Right lobe of liver (tissue), 6 donors: Measurements from ENCODE around the gene MBD6. TPM values are rescaled to one million over a fixed set of nuclear protein-coding genes. Genes with fewer than 3 reads are reported as not detected.
A peak's percentile ranks its signal among the peaks of the same experiment; 100 is the strongest.
"Not testable (repeated sequence)": the region's sequence is repeated elsewhere in the genome, so short reads cannot be mapped to it uniquely, and the experiment has no call there.

Experiments
- ATAC-seq, 4 donors: fragments of 200-7000 bp; cut with Tn5 transposase; one replicate each; pipeline ENCODE4 v1.9.1; 2020; ENCODE audit warnings: mild to moderate bottlenecking in 4 of 4, moderate library complexity in 4 of 4
- DNase-seq, 3 donors: peaks; one replicate each; pipeline ENCODE4 v3.0.0-alpha.2; 2020
- H3K27ac ChIP-seq, 3 donors: fragments of 200-600 bp; one replicate each; pipeline ENCODE4 v1.8.0; 2022
- H3K27me3 ChIP-seq, 2 donors: fragments of 200-600 bp; one replicate each; pipeline ENCODE4 v1.8.0; 2022
- H3K36me3 ChIP-seq, 4 donors: fragments of 200-600 bp; sonication (generic) in 1 of 4; one replicate each; pipeline versions ENCODE4 v1.5.1 to v1.8.0; 2017 to 2022; ENCODE audit warnings: control low read depth in 1 of 4
- H3K4me1 ChIP-seq, 4 donors: fragments of 200-600 bp; sonication (generic) in 1 of 4; one replicate each; pipeline versions ENCODE4 v1.5.1 to v1.8.0; 2017 to 2022; ENCODE audit warnings: control low read depth in 1 of 4
- H3K4me3 ChIP-seq, 3 donors: fragments of 200-600 bp; one replicate each; pipeline ENCODE4 v1.8.0; 2022
- H3K9me3 ChIP-seq, 4 donors: fragments of 200-600 bp; sonication (generic) in 1 of 4; one replicate each; pipeline versions ENCODE4 v1.5.1 to v1.8.0; 2017 to 2022; ENCODE audit warnings: control low read depth in 1 of 4
- CTCF ChIP-seq, 4 donors: fragments of 200-600 bp in 3 of 4; fragments of 450-650 bp in 1 of 4; IDR thresholded peaks; one replicate each; pipeline versions ENCODE4 v1.5.1 to v1.8.0; 2016 to 2022; ENCODE audit warnings: antibody characterized with exemption in 4 of 4, mild to moderate bottlenecking in 2 of 4
- POLR2A ChIP-seq: fragments of 450-650 bp; IDR thresholded peaks from one replicate; pipeline ENCODE4 v1.6.1; 2017; ENCODE audit warnings: antibody characterized with exemption, mild to moderate bottlenecking
- WGBS: methylation state at CpG from one replicate; pipeline ENCODE4 v1.1.6; 2018; ENCODE audit warnings: low coverage, low lambda C conversion rate; ENCODE audit not compliant: insufficient coverage; ENCODE audit errors: missing lambda C conversion rate; 5-methylcytosine and 5-hydroxymethylcytosine counted together
- intact Hi-C, 2 donors: fragments of 100-400 bp; cut with DNase I; formaldehyde crosslinking; loops; one replicate each; pipeline versions ENCODE4 v1.11.2 to v1.14.1; 2022
- total RNA-seq, 6 experiments: library from RNA; depleted of rRNA in 2 of 6; stranded (reverse); fragments of >200 nt in 2 of 6; fragmentation: NEBNext Ultra II Directional in 3 of 6; extraction: Animal tissue kit (Norgen Biotek cat#: 25700) in 3 of 6; gene quantifications; one replicate each; pipeline versions ENCODE4 v1.1.0 to v1.2.4, GENCODE V29; 2016 to 2023
- donor health status: DM: no; HTN: yes; CAD: no.
- donor health status: DM: no; HTN: no; CAD: no.
- donor health status: DM: no; HTN: no; CAD: no.
- donor health status: DM: no; HTN: yes; CAD: no.
- donor health status: DM: no; HTN: yes; CAD: no.

Gene MBD6
- total RNA-seq, 6 experiments from 2014 or later = 7.4 to 61.1 (median 39.3) TPM

GRCh38 chr12:57564178-57564740 is 41.6 kb downstream of the MBD6 start:
- Histone ChIP-seq H3K27ac (no peak overlapping the region), H3K9me3 (no peaks in the 10 kb centered on the region), H3K36me3 (no peaks in the 10 kb centered on the region), H3K27me3 (no peaks in the 10 kb centered on the region), H3K4me3 (no peak overlapping the region), H3K4me1 (no peaks in the 10 kb centered on the region)
- DNase-seq = no peak
- no peak for TF ChIP-seq CTCF (IDR thresholded peaks at IDR 0.05)
- TF ChIP-seq POLR2A = no peak
- WGBS = 64% methylated on average over 7 of the region's 7 CpGs
- intact Hi-C loops = no loop called here
- no peak for ATAC-seq

DNA sequence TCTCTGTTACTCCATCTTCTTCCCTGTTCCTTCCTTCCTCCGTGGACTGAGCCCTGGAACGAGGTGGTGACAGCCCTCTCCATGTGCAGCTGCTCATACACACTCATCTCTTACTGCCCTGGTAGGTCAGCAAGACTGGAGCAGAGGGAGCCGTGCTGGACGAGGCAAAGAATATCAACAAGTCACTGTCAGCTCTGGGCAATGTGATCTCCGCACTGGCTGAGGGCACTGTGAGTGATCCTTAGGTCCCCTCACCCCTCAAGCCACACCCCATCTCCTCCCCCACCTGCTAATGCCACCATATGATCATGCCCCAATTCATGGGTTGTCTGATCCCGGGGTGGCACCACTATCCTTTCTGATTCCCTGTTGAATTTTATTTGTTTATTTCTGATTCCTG is 46.2 kb downstream of the MBD6 start:
- WGBS = 77% methylated on average over 1 of the region's 6 CpGs
- ATAC-seq = no peak
- no peaks in the 10 kb centered on the region for H3K4me1 ChIP-seq
- no peaks in the 10 kb centered on the region for H3K27me3 ChIP-seq
- no peak overlapping the region for H3K27ac ChIP-seq
- TF ChIP-seq POLR2A = no peak
- no peak for TF ChIP-seq CTCF (IDR thresholded peaks at IDR 0.05)
- H3K9me3 ChIP-seq = no peaks in the 10 kb centered on the region
- no peaks in the 10 kb centered on the region for H3K36me3 ChIP-seq
- H3K4me3 ChIP-seq = no peak overlapping the region
- intact Hi-C loops = no loop called here
- no peak for DNase-seq

- ATAC-seq = no peak
- WGBS = 74% methylated on average over 18 of the region's 18 CpGs
- Histone ChIP-seq H3K4me3 (no peak overlapping the region), H3K4me1 (no peaks in the 10 kb centered on the region), H3K27me3 (no peaks in the 10 kb centered on the region), H3K36me3 (no peaks in the 10 kb centered on the region), H3K27ac (no peak overlapping the region), H3K9me3 (no peaks in the 10 kb centered on the region)
- TF ChIP-seq POLR2A = no peak
- no peak for TF ChIP-seq CTCF (IDR thresholded peaks at IDR 0.05)
- intact Hi-C loops = no loop called here
- no peak for DNase-seq
These were observed 47.2 kb downstream of the MBD6 start for GRCh38 chr12:57569858-57570257.

DNA sequence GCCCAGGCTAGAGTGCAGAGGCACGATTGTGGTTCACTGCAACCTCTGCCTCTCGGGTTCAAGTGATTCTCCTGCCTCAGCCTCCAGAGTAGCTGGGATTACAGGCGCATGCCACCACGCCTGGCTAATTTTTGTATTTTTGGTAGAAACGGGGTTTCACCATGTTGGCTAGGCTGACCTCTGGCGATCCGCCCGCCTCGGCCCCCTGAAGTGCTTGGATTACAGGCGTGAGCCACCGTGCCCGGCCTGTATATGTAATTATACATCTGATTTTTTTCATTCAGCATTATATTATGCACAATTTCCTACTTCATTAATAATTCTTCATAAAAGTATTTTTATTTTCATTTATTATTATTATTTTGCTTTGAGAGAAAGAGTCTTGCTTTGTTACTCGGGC is 47.8 kb downstream of the MBD6 start:
- H3K27me3 ChIP-seq, H3K9me3 ChIP-seq, ATAC-seq, intact Hi-C loops, DNase-seq, H3K4me1 ChIP-seq, H3K27ac ChIP-seq, H3K4me3 ChIP-seq, H3K36me3 ChIP-seq: not testable (repeated sequence)
- 66% methylated on average over 12 of the region's 13 CpGs for WGBS

DNA sequence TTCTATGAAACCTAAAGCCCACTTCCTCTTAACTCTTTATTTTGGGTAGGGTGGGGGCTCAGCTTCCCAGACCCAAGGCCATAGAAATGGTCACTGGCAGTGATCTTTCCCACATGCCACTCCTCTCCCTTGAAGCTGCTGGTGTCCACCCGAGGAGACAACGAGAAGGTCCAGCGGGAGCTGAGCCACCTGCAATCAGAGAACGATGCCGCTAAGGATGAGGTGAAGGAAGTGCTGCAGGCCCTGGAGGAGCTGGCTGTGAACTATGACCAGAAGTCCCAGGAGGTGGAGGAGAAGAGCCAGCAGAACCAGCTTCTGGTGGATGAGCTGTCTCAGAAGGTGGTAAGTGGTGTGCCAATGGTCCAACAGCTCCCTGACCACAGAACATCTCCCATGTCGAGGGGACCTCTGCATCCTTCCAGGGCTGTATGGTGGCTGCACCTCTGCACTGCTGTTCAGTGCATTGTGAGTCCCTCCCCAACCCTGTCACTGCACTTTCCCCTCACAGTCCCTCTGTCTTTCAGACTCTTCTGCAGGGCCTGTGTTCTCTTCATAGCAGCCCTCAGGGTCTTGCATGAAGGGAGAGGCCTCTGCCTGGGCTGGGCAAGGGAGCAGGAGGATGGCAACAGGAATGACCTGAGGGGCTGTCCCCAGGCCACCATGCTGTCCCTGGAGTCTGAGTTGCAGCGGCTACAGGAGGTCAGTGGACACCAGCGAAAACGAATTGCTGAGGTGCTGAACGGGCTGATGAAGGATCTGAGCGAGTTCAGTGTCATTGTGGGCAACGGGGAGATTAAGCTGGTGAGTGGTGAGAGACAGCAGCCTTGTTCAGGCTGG is 49.5 kb downstream of the MBD6 start:
- intact Hi-C loops = no loop called here
- Histone ChIP-seq H3K4me3 (no peak overlapping the region), H3K4me1 (no peaks in the 10 kb centered on the region), H3K27me3 (no peaks in the 10 kb centered on the region), H3K9me3 (no peaks in the 10 kb centered on the region), H3K27ac (no peak overlapping the region), H3K36me3 (no peaks in the 10 kb centered on the region)
- no peak for TF ChIP-seq CTCF (IDR thresholded peaks at IDR 0.05)
- TF ChIP-seq POLR2A = no peak
- no peak for DNase-seq
- WGBS = 83% methylated on average over 10 of the region's 12 CpGs
- peak in 1 of 4 donors; percentile 15 for ATAC-seq
